RPMI8226 (cell line): ENCODE measurements around the gene PLD2.
A peak's percentile ranks its signal among the peaks of the same experiment; 100 is the strongest.

ENCODE experiments used
- DNase-seq: peaks from one replicate; pipeline ENCODE4 v3.0.0-alpha.2; 2015

PLD2 gene

GRCh38 chr17:4806777-4807604 lies at the start of gene PLD2:
Gene PLD2, plus strand, starts transcription at chr17:4807152. Its CDS starts 621 bp downstream, at chr17:4807773.
- peak; percentile 89 for DNase-seq

- DNase-seq, result peak; percentile 23
Observed at GRCh38 chr17:4759776-4760236, 47.1 kb upstream of the PLD2 start.

- DNase-seq, result no peak
Observed at GRCh38 chr17:4764595-4764994, 42.4 kb upstream of the PLD2 start.

- no peak for DNase-seq
Observed at GRCh38 chr17:4766201-4766600, 40.8 kb upstream of the PLD2 start.

GRCh38 chr17:4766723-4767122 lies 40.2 kb upstream of the PLD2 start:
- DNase-seq, result no peak

- DNase-seq, result no peak
Observed at GRCh38 chr17:4768298-4768697, 38.7 kb upstream of the PLD2 start.

GRCh38 chr17:4769628-4770027 lies 37.3 kb upstream of the PLD2 start:
- DNase-seq, result no peak

GRCh38 chr17:4771519-4772234 lies 35.3 kb upstream of the PLD2 start, which contains the start of gene TM4SF5:
Gene TM4SF5, plus strand, starts transcription at chr17:4771886. Its CDS starts 37 bp downstream, at chr17:4771923.
- no peak for DNase-seq

GRCh38 chr17:4772235-4772613 lies 34.7 kb upstream of the PLD2 start:
- no peak for DNase-seq

GRCh38 chr17:4777969-4778760 lies 28.8 kb upstream of the PLD2 start:
- DNase-seq, result peak; percentile 41

GRCh38 chr17:4780325-4780955 lies 26.5 kb upstream of the PLD2 start:
- no peak for DNase-seq

GRCh38 chr17:4782652-4783051 lies 24.3 kb upstream of the PLD2 start:
- DNase-seq, result no peak

GRCh38 chr17:4785311-4786105 lies 21.4 kb upstream of the PLD2 start:
- no peak for DNase-seq

GRCh38 chr17:4786106-4786511 lies 20.8 kb upstream of the PLD2 start, which contains the start of gene VMO1:
Gene VMO1, minus strand, starts transcription at chr17:4786364. Its CDS starts 12 bp downstream, at chr17:4786352.
- DNase-seq, result no peak

GRCh38 chr17:4786516-4786915 lies 20.4 kb upstream of the PLD2 start:
- DNase-seq, result no peak

- DNase-seq, result no peak
Observed at GRCh38 chr17:4788159-4788806, 18.7 kb upstream of the PLD2 start.

GRCh38 chr17:4788807-4789700 lies 17.9 kb upstream of the PLD2 start, which contains the start of gene GLTPD2:
Gene GLTPD2, plus strand, starts transcription at chr17:4788964. Its CDS starts 48 bp downstream, at chr17:4789012.
- DNase-seq, result no peak

GRCh38 chr17:4789701-4789950 lies 17.3 kb upstream of the PLD2 start:
- no peak for DNase-seq

GRCh38 chr17:4789951-4790704 lies 16.8 kb upstream of the PLD2 start:
- peak; percentile 84 for DNase-seq

- no peak for DNase-seq
Observed at GRCh38 chr17:4790705-4791088, 16.3 kb upstream of the PLD2 start.
